Spleen (tissue), 7 donors: ENCODE results near the gene PANX3.

ENCODE experiments used
- POLR2A ChIP-seq, 3 donors: fragments of 450-650 bp; IDR thresholded peaks; one replicate each; pipeline ENCODE4 v1.5.1; 2017; ENCODE audit warnings: antibody characterized with exemption in 3 of 3, mild to moderate bottlenecking in 1 of 3
- POLR2AphosphoS5 ChIP-seq, 3 donors: sonication (generic); formaldehyde crosslinking; IDR thresholded peaks; one replicate each; pipeline ENCODE4 v1.5.1; 2017; ENCODE audit warnings: antibody characterized with exemption in 3 of 3
- TF ChIP-seq, protein P1 (sequence below), 11 experiments: fragments of 200-600 bp in 7 of 11; fragments of 450-650 bp in 4 of 11; sonication (generic) in 4 of 11; IDR thresholded peaks in 8 of 11; conservative IDR thresholded peaks in 3 of 11; 1 replicate in 7 of 11; 2 replicates in 4 of 11; pipeline versions ENCODE4 v1.4.0 to v1.8.0; 2016 to 2021; ENCODE audit warnings: antibody characterized with exemption in 11 of 11, inconsistent platforms in 4 of 11, mild to moderate bottlenecking in 1 of 11
- donor health status: DM: no; HTN: no; CAD: no; lungs with moderate emphysema.
- donor health status: DM: no; HTN: no; CAD: no.
- donor health status: DM: no; HTN: no; CAD: no.

DNA sequence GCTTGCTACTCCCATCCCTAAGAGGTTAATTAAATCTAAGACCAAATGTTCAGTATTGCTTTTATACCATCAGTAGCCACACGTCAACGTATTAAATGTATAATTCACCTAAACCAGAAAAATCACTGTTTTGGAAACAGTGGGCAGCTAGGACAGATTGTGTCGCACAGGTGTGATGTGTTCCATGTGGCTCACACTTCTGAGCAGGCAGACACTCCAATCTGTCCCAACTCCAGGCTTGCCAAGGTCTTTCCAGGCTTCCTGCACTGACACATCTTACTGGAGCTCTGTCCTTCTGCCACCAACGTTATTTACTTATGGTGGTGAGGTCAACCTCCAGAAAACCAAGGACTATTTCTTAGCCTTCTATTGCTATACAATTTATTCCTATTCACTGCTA, 50.9 kb downstream of the PANX3 start:
- no peak for TF ChIP-seq POLR2A (IDR thresholded peaks at IDR 0.05)
- TF ChIP-seq, protein P1, sequence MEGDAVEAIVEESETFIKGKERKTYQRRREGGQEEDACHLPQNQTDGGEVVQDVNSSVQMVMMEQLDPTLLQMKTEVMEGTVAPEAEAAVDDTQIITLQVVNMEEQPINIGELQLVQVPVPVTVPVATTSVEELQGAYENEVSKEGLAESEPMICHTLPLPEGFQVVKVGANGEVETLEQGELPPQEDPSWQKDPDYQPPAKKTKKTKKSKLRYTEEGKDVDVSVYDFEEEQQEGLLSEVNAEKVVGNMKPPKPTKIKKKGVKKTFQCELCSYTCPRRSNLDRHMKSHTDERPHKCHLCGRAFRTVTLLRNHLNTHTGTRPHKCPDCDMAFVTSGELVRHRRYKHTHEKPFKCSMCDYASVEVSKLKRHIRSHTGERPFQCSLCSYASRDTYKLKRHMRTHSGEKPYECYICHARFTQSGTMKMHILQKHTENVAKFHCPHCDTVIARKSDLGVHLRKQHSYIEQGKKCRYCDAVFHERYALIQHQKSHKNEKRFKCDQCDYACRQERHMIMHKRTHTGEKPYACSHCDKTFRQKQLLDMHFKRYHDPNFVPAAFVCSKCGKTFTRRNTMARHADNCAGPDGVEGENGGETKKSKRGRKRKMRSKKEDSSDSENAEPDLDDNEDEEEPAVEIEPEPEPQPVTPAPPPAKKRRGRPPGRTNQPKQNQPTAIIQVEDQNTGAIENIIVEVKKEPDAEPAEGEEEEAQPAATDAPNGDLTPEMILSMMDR (IDR thresholded peaks at IDR 0.05 in 8 of 11, conservative IDR thresholded peaks at IDR 0.05 in 3 of 11) = no peak
- no peak for TF ChIP-seq POLR2AphosphoS5 (IDR thresholded peaks at IDR 0.05)
